ENCODE measurements around the gene STMN1.

DNA sequence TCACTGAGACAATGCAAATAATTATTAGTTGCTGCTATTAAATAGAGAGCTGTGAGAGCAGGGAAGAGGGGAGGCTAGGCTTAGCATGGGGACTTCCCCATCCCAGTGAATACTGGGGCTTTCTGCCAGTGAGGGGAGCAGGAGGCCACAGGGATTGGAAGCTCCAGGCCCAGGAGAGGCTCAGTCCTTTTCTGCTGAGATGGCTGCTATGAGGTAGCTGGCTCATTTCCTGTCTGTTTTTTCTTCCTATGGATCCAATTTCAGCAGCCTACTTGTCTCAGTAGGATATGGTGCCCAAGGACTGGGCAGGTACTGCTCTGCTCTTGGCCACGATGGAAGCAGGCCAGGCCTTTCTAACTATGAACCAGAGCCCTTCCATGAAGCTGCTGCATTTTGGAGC, 10.0 kb downstream of the STMN1 start:
- TF ChIP-seq, protein P1, sequence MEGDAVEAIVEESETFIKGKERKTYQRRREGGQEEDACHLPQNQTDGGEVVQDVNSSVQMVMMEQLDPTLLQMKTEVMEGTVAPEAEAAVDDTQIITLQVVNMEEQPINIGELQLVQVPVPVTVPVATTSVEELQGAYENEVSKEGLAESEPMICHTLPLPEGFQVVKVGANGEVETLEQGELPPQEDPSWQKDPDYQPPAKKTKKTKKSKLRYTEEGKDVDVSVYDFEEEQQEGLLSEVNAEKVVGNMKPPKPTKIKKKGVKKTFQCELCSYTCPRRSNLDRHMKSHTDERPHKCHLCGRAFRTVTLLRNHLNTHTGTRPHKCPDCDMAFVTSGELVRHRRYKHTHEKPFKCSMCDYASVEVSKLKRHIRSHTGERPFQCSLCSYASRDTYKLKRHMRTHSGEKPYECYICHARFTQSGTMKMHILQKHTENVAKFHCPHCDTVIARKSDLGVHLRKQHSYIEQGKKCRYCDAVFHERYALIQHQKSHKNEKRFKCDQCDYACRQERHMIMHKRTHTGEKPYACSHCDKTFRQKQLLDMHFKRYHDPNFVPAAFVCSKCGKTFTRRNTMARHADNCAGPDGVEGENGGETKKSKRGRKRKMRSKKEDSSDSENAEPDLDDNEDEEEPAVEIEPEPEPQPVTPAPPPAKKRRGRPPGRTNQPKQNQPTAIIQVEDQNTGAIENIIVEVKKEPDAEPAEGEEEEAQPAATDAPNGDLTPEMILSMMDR (conservative IDR thresholded peaks at IDR 0.05), result no peak
- no peak for TF ChIP-seq EZH2 (IDR thresholded peaks at IDR 0.05; ENCODE audit: low read depth)
